UCSD-AML1 (cell line): ENCODE measurements around the gene VWA1.
"Not testable (repeated sequence)": the region's sequence is repeated elsewhere in the genome, so short reads cannot be mapped to it uniquely, and the experiment has no call there.

Source experiments
- DNase-seq: peaks from one replicate; lab custom pipeline; 2025; ENCODE audit not compliant: unreplicated experiment; lab: John Stamatoyannopoulos, UW

Gene VWA1

GRCh38 chr1:1402901-1403392, 32.5 kb upstream of the VWA1 start:
- DNase-seq, result not testable (repeated sequence)

DNA sequence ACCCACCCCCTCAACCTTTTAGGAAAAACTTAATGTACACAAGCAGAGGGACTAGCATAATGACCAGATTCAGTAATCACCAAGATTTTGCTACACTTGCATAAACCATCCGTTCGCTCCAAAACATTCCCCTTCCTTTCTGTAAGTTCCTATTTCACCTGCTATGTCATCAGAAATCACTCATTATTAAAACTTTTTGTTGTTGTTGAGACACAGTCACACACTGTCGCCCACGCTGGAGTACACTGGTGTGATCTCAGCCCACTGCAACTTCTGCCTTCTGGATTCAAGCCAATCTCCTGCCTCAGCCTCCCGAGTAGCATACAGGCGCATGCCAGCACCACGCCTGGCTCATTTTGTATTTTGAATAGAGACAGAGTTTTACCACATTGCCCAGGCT, 31.8 kb upstream of the VWA1 start:
- no peak for DNase-seq

- no peak for DNase-seq
Observed at GRCh38 chr1:1406101-1406820, 29.2 kb upstream of the VWA1 start.

- DNase-seq, result peak; percentile 93
Observed at GRCh38 chr1:1406821-1407635, 28.5 kb upstream of the VWA1 start, which contains the start of gene MRPL20. TSS of gene MRPL20 (minus strand) at chr1:1407293. CDS start at chr1:1407217, 76 bp downstream.

- DNase-seq, result peak; percentile 39
Observed at GRCh38 chr1:1407636-1408318, 27.7 kb upstream of the VWA1 start.

GRCh38 chr1:1410238-1410637, 25.3 kb upstream of the VWA1 start:
- not testable (repeated sequence) for DNase-seq

DNA sequence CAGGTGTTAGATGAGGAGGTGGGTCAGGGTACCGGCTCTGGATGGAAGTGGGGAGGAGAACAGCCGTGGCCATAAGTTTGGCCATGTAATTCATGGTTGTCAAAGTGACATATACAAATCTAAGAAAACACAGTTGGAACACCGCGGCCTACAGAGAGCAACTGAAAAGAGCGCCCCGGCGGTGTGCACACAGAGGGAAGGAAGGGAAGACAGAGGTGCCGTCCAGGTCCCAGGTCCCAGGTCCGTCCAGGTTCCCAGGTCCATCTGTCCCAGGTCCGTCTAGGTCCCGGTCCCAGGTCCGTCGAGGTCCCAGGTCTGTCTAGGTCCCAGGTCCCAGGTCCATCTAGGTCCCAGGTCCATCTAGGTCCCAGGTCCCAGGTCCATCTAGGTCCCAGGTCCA, 23.9 kb upstream of the VWA1 start:
- no peak for DNase-seq

- DNase-seq, result not testable (repeated sequence)
Observed at GRCh38 chr1:1412311-1412902, 23.1 kb upstream of the VWA1 start.

GRCh38 chr1:1415751-1416150, 19.7 kb upstream of the VWA1 start:
- no peak for DNase-seq

DNA sequence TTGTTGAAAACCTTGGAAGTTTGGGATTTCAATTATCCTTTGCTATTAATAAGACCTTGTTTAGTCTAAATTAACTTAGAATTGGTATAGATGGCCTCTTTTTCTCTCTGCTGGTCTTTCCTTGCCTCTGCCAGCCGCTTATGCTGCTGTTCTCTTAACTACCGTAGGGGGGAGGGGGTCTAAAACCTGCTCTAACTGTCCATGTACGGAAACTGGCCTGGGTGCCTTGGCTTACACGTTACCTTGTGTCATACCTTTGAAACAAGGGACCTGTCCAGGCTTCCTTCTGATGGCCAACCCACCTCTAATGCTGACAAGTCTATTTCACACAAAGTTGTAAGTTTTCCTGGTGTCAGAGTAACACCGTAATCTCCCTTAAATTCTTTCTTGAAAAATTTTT, 18.1 kb upstream of the VWA1 start:
- not testable (repeated sequence) for DNase-seq

- not testable (repeated sequence) for DNase-seq
Observed at GRCh38 chr1:1417825-1418463, 17.5 kb upstream of the VWA1 start.

DNA sequence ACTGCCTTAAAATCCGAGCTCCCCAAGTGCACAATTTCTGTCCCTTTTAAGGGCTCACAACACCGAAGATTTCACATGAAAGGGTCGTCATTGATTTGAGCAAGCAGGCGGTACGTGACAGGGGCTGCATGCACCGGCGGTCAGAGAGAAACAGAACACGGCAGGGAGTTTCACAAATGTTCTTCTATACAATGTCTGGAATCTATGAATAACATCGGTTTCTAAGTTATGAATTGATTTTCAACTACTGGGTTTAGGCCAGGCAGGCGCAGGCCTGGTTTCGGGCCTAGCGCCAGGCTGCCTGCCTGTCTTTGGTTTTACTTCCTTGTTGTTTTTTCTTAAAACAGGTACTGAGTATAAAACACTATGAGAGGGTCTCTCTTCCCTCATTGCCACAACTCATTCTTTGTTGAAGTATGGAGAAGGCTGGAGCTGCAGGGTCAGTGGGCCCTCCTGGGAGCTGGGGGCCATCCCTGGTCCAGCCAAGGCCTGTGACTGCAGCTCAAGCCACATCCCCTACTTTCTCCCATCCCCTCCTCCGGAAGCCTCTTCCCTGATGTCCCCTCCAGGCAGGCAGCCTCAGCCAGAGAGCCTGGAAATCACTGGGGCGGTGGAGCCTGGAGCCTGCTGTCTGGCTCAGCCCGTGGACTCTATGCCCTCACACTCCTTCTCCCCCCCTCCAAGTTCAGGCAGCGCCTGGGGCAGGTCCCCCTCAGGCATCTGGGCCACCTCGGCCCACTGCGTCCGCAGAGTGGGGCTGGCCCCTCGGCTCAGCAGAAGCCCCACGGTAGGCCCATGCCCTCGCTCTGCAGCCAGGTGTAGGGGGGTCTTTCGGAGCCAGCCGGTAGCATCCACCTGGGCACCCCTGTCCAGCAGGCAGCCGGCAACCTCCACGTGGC, 16.8 kb upstream of the VWA1 start:
- no peak for DNase-seq

GRCh38 chr1:1419363-1419812, 16.1 kb upstream of the VWA1 start:
- DNase-seq, result no peak

GRCh38 chr1:1419813-1420653, 15.5 kb upstream of the VWA1 start:
- DNase-seq, result no peak

DNA sequence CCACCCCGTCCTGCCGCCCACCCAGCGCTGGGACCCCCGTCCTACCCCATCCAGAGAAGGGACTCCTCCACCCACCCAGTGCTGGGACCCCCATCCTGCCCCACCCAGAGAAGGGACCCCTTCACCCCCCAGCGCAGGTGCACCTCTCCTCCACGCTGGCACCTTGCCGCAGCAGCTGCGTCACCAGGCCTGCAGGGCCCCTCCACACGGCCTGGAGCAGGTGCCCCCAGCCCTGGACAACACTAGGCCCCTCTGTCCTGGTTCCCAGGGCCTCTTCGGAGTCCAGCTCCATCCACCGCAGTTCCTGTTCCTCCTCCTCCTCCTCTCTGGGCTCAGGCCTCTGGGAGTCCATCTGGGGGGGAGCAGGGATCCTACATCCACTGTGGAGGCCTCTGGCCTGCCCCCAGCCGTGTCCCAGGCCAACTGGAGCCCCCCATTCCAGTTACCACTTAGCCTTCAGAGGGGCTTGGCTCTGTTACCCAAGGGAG, 14.8 kb upstream of the VWA1 start:
- no peak for DNase-seq

- DNase-seq, result no peak
Observed at GRCh38 chr1:1421147-1421906, 14.2 kb upstream of the VWA1 start, which contains the start of gene ANKRD65. TSS of gene ANKRD65 (minus strand) at chr1:1421276. CDS start at chr1:1421005, 271 bp downstream.

- no peak for DNase-seq
Observed at GRCh38 chr1:1421907-1422464, 13.5 kb upstream of the VWA1 start.
